Panc1 (cell line): Measurements from ENCODE around the gene FFAR3. TPM values are rescaled to one million over a fixed set of nuclear protein-coding genes. Genes with fewer than 3 reads are reported as not detected.

Source experiments
- ATAC-seq: fragments of 200-7000 bp; cut with Tn5 transposase; 2 replicates; pipeline ENCODE4 v1.9.1; 2020; ENCODE audit warnings: mild to moderate bottlenecking, moderate library complexity
- BruUV-seq: library from RNA; stranded (reverse); fragments of 400-500 nt; replicated peaks from 2 replicates; lab custom pipeline; 2021; lab: Mats Ljungman, UMichigan
- CTCF ChIA-PET: fragments of 300-600 bp; sonication (Branson Sonifier 250); formaldehyde crosslinking; loops from one replicate; lab custom pipeline; 2022; ENCODE audit warnings: antibody characterized with exemption; lab: Charles Lee
- POLR2A ChIA-PET: fragments of 300-600 bp; sonication (Branson Sonifier 250); formaldehyde crosslinking; loops from one replicate; lab custom pipeline; 2022; ENCODE audit warnings: antibody characterized with exemption; lab: Charles Lee
- DNase-seq: peaks from one replicate; pipeline ENCODE4 v3.0.0-alpha.2; 2010; ENCODE audit warnings: low read depth, low spot score
- H3K27ac ChIP-seq: 2 replicates; pipeline ENCODE4 v1.5.1; 2011; ENCODE audit warnings: mild to moderate bottlenecking, low read length, inconsistent platforms
- H3K27me3 ChIP-seq: fragments of 200-500 bp; sonication (Bioruptor generic); 2 replicates; pipeline ENCODE4 v1.6.0; 2014; ENCODE audit warnings: low read length, inconsistent platforms; ENCODE audit not compliant: control insufficient read depth, insufficient read depth
- H3K36me3 ChIP-seq: fragments of 200-500 bp; sonication (Bioruptor generic); 2 replicates; pipeline ENCODE4 v1.5.1; 2014; ENCODE audit warnings: inconsistent platforms, mild to moderate bottlenecking, low read length, moderate library complexity; ENCODE audit not compliant: control insufficient read depth, insufficient read depth
- H3K4me1 ChIP-seq: 2 replicates; pipeline ENCODE4 v1.5.1; 2011; ENCODE audit warnings: inconsistent platforms, mild to moderate bottlenecking, low read length, moderate library complexity; ENCODE audit not compliant: control insufficient read depth, insufficient read depth
- H3K4me3 ChIP-seq, 2 experiments: 2 replicates each; pipeline ENCODE4 v1.5.1; 2011 to 2012; ENCODE audit warnings: low read depth in 2 of 2, low read length in 2 of 2, mild to moderate bottlenecking in 2 of 2, inconsistent platforms in 1 of 2, moderate library complexity in 1 of 2
- H3K9me3 ChIP-seq: fragments of 200-500 bp; sonication (Bioruptor generic); 2 replicates; pipeline ENCODE4 v1.5.1; 2014; ENCODE audit warnings: low read depth, mild to moderate bottlenecking, inconsistent platforms, low read length, moderate library complexity; ENCODE audit not compliant: control insufficient read depth, insufficient read depth
- POLR2AphosphoS5 ChIP-seq: IDR thresholded peaks from 2 replicates; pipeline ENCODE4 v1.6.1; 2012; ENCODE audit warnings: mild to moderate bottlenecking, low read depth, low read length, moderate library complexity
- SIN3A ChIP-seq: IDR thresholded peaks from 2 replicates; pipeline ENCODE4 v1.6.1; 2012; ENCODE audit warnings: low read depth, mild to moderate bottlenecking, low read length, moderate library complexity, borderline replicate concordance; ENCODE audit not compliant: insufficient read depth
- TCF7L2 ChIP-seq: IDR thresholded peaks from 2 replicates; pipeline ENCODE4 v1.6.1; 2011; ENCODE audit warnings: mild to moderate bottlenecking, low read depth, low read length, inconsistent platforms
- in situ Hi-C: cut with HindIII; loops from 2 replicates; pipeline ENCODE4 v1.10.0; 2016; ENCODE audit warnings: low sequenced_read_pairs, low pct_unique_long_range_greater_than_20kb
- intact Hi-C: fragments of 100-400 bp; cut with micrococcal nuclease; formaldehyde crosslinking; loops from one replicate; pipeline ENCODE4 v1.10.0; 2022; ENCODE audit not compliant: unreplicated experiment
- total RNA-seq: library from RNA; stranded (reverse); gene quantifications from one replicate; pipeline ENCODE4 v1.2.1, GENCODE V29; 2021; ENCODE audit not compliant: unreplicated experiment
- TF ChIP-seq, protein P1 (sequence below): fragments of 450-650 bp; IDR thresholded peaks from 2 replicates; pipeline ENCODE4 v1.5.1; 2017; ENCODE audit warnings: mild to moderate bottlenecking
- TF ChIP-seq, protein P2 (sequence below), 2 experiments: IDR thresholded peaks; 2 replicates each; pipeline ENCODE4 v1.6.1; 2011 to 2012; ENCODE audit warnings: low read depth in 2 of 2, control low read depth in 1 of 2, low read length in 1 of 2, mild to moderate bottlenecking in 1 of 2, moderate library complexity in 1 of 2; ENCODE audit not compliant: insufficient read depth in 1 of 2

FFAR3 gene
- total RNA-seq, 1 experiment from 2014 or later = not detected

DNA sequence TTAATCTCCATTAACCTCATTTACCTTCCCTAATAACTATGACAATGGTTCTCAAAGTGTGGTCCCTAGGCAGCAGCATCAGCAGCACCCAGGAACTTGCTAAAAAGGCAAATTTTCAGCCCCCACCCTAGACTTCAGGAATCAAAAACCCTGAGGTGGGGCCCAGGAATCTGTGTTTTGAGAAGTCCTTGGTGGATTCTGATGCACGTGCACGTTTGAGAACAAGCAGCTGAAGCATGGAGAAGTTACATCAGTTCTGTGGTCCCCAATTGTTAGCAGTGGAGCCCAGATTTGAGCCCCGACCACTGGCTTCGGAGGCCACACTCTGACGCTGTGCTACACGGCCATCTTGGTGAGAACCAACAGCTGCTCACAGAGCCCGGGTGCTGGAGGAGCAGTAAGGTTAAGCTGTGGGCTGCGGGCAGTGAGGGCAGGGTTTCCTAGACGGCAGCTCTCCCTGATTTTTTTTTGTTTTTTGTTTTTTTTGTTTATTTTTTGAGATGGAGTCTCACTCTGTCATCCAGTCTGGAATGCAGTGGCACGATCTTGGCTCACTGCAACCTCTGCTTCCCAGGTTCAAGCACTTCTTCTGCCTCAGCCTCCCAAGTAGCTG, 43.3 kb upstream of the FFAR3 start:
- CTCF ChIA-PET = no interaction called here
- intact Hi-C loops = no loop called here
- H3K4me1 ChIP-seq = no peaks in the 10 kb centered on the region; the same call in 1 of the 2 replicates

DNA sequence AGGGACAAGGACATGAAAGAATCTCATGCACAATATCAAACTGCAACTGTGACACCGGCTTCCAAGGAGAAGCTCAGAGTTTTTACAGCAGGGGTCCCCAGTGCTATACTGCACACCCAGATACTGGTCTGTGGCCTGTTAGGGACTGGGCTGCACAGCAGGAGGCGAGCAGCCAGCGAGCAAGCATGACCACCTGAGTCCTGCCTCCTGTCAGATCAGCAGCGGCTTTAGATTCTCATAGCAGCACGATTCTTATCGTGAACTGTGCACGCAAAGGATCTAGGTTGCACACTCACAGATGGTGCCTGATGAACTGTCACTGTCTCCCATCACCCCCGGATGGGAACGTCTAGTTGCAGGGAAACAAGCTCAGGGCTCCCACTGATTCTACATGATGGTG, 42.4 kb upstream of the FFAR3 start:
- H3K4me1 ChIP-seq = no peaks in the 10 kb centered on the region; the same call in 1 of the 2 replicates

More for the DNA sequence above, 43.3 kb upstream of the FFAR3 start:
- no TSS peak for BruUV-seq
- Histone ChIP-seq H3K27ac (no peak overlapping the region), H3K27me3 (no peaks in the 10 kb centered on the region), H3K9me3 (no peaks in the 10 kb centered on the region), H3K36me3 (no peaks in the 10 kb centered on the region), H3K4me3 (no peak overlapping the region)
- in situ Hi-C loops = no loop called here
- DNase-seq = no peak
- TF ChIP-seq TCF7L2 = no peak
- TF ChIP-seq POLR2AphosphoS5 = no peak
- TF ChIP-seq, protein P1, sequence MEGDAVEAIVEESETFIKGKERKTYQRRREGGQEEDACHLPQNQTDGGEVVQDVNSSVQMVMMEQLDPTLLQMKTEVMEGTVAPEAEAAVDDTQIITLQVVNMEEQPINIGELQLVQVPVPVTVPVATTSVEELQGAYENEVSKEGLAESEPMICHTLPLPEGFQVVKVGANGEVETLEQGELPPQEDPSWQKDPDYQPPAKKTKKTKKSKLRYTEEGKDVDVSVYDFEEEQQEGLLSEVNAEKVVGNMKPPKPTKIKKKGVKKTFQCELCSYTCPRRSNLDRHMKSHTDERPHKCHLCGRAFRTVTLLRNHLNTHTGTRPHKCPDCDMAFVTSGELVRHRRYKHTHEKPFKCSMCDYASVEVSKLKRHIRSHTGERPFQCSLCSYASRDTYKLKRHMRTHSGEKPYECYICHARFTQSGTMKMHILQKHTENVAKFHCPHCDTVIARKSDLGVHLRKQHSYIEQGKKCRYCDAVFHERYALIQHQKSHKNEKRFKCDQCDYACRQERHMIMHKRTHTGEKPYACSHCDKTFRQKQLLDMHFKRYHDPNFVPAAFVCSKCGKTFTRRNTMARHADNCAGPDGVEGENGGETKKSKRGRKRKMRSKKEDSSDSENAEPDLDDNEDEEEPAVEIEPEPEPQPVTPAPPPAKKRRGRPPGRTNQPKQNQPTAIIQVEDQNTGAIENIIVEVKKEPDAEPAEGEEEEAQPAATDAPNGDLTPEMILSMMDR = no peak
- TF ChIP-seq SIN3A = no peak
- TF ChIP-seq, protein P2, sequence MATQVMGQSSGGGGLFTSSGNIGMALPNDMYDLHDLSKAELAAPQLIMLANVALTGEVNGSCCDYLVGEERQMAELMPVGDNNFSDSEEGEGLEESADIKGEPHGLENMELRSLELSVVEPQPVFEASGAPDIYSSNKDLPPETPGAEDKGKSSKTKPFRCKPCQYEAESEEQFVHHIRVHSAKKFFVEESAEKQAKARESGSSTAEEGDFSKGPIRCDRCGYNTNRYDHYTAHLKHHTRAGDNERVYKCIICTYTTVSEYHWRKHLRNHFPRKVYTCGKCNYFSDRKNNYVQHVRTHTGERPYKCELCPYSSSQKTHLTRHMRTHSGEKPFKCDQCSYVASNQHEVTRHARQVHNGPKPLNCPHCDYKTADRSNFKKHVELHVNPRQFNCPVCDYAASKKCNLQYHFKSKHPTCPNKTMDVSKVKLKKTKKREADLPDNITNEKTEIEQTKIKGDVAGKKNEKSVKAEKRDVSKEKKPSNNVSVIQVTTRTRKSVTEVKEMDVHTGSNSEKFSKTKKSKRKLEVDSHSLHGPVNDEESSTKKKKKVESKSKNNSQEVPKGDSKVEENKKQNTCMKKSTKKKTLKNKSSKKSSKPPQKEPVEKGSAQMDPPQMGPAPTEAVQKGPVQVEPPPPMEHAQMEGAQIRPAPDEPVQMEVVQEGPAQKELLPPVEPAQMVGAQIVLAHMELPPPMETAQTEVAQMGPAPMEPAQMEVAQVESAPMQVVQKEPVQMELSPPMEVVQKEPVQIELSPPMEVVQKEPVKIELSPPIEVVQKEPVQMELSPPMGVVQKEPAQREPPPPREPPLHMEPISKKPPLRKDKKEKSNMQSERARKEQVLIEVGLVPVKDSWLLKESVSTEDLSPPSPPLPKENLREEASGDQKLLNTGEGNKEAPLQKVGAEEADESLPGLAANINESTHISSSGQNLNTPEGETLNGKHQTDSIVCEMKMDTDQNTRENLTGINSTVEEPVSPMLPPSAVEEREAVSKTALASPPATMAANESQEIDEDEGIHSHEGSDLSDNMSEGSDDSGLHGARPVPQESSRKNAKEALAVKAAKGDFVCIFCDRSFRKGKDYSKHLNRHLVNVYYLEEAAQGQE (IDR thresholded peaks at IDR 0.05; ENCODE audit: insufficient read depth in 1 of 2, low read depth in 2 of 2, low read length in 1 of 2) = no peak
- no peak for ATAC-seq
- POLR2A ChIA-PET = no interaction called here

More for the DNA sequence above, 42.4 kb upstream of the FFAR3 start:
- H3K9me3 ChIP-seq = no peaks in the 10 kb centered on the region
- BruUV-seq = no TSS peak
- no peaks in the 10 kb centered on the region for H3K27me3 ChIP-seq
- in situ Hi-C loops (no loop called here), intact Hi-C loops (no loop called here)
- DNase-seq (no peak), ATAC-seq (no peak)
- no peak overlapping the region for H3K4me3 ChIP-seq
- no peak overlapping the region for H3K27ac ChIP-seq
- TF ChIP-seq, protein P1 = no peak
- TF ChIP-seq TCF7L2 (no peak), SIN3A (no peak), POLR2AphosphoS5 (no peak)
- TF ChIP-seq, protein P2 (IDR thresholded peaks at IDR 0.05; ENCODE audit: insufficient read depth in 1 of 2, low read depth in 2 of 2, low read length in 1 of 2) = no peak
- ChIA-PET CTCF (no interaction called here), POLR2A (no interaction called here)
- no peaks in the 10 kb centered on the region for H3K36me3 ChIP-seq
